Measurements from ENCODE around the gene GNAZ. TPM values are rescaled to one million over a fixed set of nuclear protein-coding genes. Genes with fewer than 3 reads are reported as not detected.

The GNAZ gene
- total and polyA plus RNA-seq, 7 donors = under 0.01 to 27.6 (median 22.8) TPM

DNA sequence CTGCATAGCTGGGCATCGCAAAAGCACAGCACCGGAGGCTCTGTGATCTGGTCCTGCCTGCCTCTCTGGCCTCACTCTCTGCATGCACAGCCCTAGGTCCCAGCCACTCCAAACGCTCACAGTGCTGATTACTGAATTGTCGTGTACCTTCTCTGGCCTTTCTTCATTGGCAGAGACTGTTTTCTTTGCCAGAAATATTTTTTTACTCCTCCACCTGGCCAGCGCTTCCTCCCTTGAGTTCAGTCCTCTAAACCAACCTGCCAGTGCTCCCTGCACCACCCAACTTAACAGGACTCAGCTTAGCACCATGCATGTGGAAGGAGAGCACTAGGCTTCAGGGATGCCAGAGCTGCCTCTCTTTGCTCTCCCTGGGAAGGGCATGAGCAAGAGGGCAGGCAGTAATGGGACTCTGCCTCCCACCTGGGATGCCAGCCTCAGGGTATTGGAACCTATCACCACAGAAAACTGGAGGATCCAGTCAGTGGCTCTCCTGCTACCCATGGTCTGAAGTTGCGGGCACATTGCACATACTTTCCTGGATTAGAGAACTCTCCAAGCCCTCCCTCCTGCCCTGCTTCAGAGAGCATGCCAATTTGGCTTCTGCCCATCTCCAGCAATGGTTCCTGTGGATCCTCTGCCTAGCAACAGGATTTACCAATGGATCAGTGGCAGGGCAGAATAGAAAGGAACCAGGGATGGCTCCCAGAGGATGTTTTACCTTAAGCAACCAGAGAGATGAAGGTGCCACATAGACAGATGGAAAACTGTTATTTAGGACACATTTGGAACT lies 37.0 kb upstream of the GNAZ start:
- H3K9me3 ChIP-seq = no peaks in the 10 kb centered on the region
- TF ChIP-seq EP300 (IDR thresholded peaks at IDR 0.05) (no peak), POLR2A (IDR thresholded peaks at IDR 0.05) (no peak), POLR2AphosphoS5 (IDR thresholded peaks at IDR 0.05) (no peak), CTCF (IDR thresholded peaks at IDR 0.05) (no peak)
- no peak overlapping the region for H3K27ac ChIP-seq
- intact Hi-C loops (cut with DNase I) = no loop called here
- DNase-seq = no peak
- no peak overlapping the region for H3K4me3 ChIP-seq
- H3K27me3 ChIP-seq = peaks cover 0 to 5% (median 5%) of the 10 kb centered on the region in 3 donors
- 86 to 87% methylated on average over 6 of the region's 6 CpGs for whole genome bisulfite sequencing, 2 donors
- no peaks in the 10 kb centered on the region for H3K36me3 ChIP-seq
- no peaks in the 10 kb centered on the region for H3K4me1 ChIP-seq

GRCh38 chr22:23034621-23035556 lies 35.4 kb upstream of the GNAZ start:
- no peak for DNase-seq
- H3K27me3 ChIP-seq = peaks cover 0 to 5% (median 5%) of the 10 kb centered on the region in 3 donors

GRCh38 chr22:23035557-23036277 lies 34.6 kb upstream of the GNAZ start:
- no peak for DNase-seq
- peaks cover 0 to 5% (median 5%) of the 10 kb centered on the region in 3 donors for H3K27me3 ChIP-seq
- 66 to 87% methylated on average over 6 of the region's 6 CpGs for WGBS, 2 donors
- intact Hi-C loops (cut with DNase I) = no loop called here
- TF ChIP-seq CTCF (IDR thresholded peaks at IDR 0.05) (no peak), POLR2AphosphoS5 (IDR thresholded peaks at IDR 0.05) (no peak), EP300 (IDR thresholded peaks at IDR 0.05) (no peak), POLR2A (IDR thresholded peaks at IDR 0.05) (no peak)
- no peaks in the 10 kb centered on the region for H3K9me3 ChIP-seq
- no peaks in the 10 kb centered on the region for H3K36me3 ChIP-seq
- no peak overlapping the region for H3K4me3 ChIP-seq
- H3K4me1 ChIP-seq = no peaks in the 10 kb centered on the region
- H3K27ac ChIP-seq = no peak overlapping the region

More at GRCh38 chr22:23034621-23035556, 35.4 kb upstream of the GNAZ start:
- WGBS, 2 donors = 83 to 91% methylated on average over 10 of the region's 10 CpGs
- Histone ChIP-seq H3K4me3 (no peak overlapping the region), H3K4me1 (no peaks in the 10 kb centered on the region), H3K27ac (no peak overlapping the region), H3K9me3 (no peaks in the 10 kb centered on the region), H3K36me3 (no peaks in the 10 kb centered on the region)
- TF ChIP-seq POLR2A (IDR thresholded peaks at IDR 0.05) (no peak), EP300 (IDR thresholded peaks at IDR 0.05) (no peak), POLR2AphosphoS5 (IDR thresholded peaks at IDR 0.05) (no peak), CTCF (IDR thresholded peaks at IDR 0.05) (no peak)
- intact Hi-C loops (cut with DNase I) = no loop called here

DNA sequence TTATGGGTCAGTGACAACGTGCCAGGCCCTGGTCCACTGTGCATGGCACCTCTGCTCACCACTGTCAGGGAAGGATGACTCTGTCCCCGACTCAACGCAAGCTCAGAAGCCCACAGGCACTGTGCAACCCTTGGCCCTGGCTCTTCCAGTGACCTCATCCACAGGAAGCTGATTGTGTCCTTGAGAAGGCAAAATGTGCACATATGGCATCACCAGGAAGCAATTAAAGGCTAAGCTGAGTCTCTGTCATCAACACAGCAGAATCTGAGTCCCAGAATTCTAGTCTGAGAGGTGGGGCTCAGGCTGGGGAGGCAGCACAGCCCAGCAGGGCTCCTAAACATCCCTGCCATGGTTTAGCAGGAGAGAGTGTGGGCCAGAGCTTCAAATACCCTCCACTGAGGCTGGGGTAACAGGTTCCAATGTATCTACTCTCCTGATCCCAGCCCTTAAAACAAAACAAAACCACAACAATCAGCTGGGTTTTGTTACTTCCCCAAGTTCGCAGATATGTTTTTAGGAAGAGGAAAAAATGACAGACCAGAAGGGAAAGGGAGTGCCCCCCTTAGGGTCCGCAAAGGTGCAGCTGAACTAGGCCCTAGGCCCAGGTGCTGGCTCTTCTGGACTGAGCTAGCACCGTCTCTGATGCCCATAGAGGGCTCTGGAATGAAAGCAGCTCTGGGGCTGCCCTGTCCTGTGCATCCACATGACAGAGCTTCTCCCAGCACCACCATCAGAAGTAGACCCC lies 33.5 kb upstream of the GNAZ start:
- H3K4me1 ChIP-seq = no peaks in the 10 kb centered on the region
- H3K27me3 ChIP-seq = peaks cover 0 to 5% (median 5%) of the 10 kb centered on the region in 3 donors
- WGBS, 2 donors = 57 to 65% methylated on average over 6 of the region's 6 CpGs
- no peak overlapping the region for H3K4me3 ChIP-seq
- no peaks in the 10 kb centered on the region for H3K9me3 ChIP-seq
- DNase-seq = no peak
- no peak overlapping the region for H3K27ac ChIP-seq
- intact Hi-C loops (cut with DNase I) = no loop called here
- H3K36me3 ChIP-seq = no peaks in the 10 kb centered on the region
- TF ChIP-seq POLR2AphosphoS5 (IDR thresholded peaks at IDR 0.05) (no peak), EP300 (IDR thresholded peaks at IDR 0.05) (no peak)
